Measurements from ENCODE around the gene IRX5. TPM values are rescaled to one million over a fixed set of nuclear protein-coding genes. Genes with fewer than 3 reads are reported as not detected.

The IRX5 gene
- total and polyA plus RNA-seq, 2 of the 8 experiments (the other 6 are each of a cell fraction or from before 2014, with no cell fraction given) = 0.48 to 0.56 TPM

- Histone ChIP-seq H4K5ac (ENCODE audit: insufficient read length, low read depth, low read length) (no peak overlapping the region), H3K56ac (replicated peaks; ENCODE audit: insufficient read length, low read depth, low read length) (no peak overlapping the region), H2BK12ac (ENCODE audit: low read depth, low read length) (no peak overlapping the region), H2BK5ac (ENCODE audit: low read depth, low read length) (no peak overlapping the region), H3K27ac (ENCODE audit: low read depth, low read length) (no peak overlapping the region), H4K91ac (replicated peaks; ENCODE audit: insufficient read length, low read length) (no peak overlapping the region), H3K4me1 (replicated peaks in 1 of 4; ENCODE audit: control insufficient read depth in 3 of 4, insufficient read depth in 4 of 4, low read length in 3 of 4) (0 out of 7 replicates have a peak, but pooled peaks cover 0 to 2% (median 0%) of the 10 kb centered on the region in 4 experiments), H4K20me1 (replicated peaks in 1 of 2; ENCODE audit: control insufficient read depth in 1 of 2, insufficient read depth in 2 of 2, low read length in 2 of 2) (no peaks in the 10 kb centered on the region), H2BK120ac (replicated peaks; ENCODE audit: low read depth, low read length) (no peak overlapping the region), H2AFZ (ENCODE audit: low read length) (no peak overlapping the region), H3K23ac (ENCODE audit: insufficient read length) (no peak overlapping the region), H2BK15ac (ENCODE audit: low read length) (no peak overlapping the region), H3K4me3 (ENCODE audit: extremely low read depth in 1 of 4, insufficient read depth in 2 of 4, low read depth in 3 of 4, low read length in 4 of 4) (no peak overlapping the region), H4K8ac (ENCODE audit: extremely low read depth, insufficient read depth, low read length) (no peak overlapping the region), H3K18ac (ENCODE audit: extremely low read depth, low read length) (no peak overlapping the region), H3K14ac (ENCODE audit: insufficient read length) (no peak overlapping the region), H3K23me2 (ENCODE audit: low read depth, low read length) (no peaks in the 10 kb centered on the region), H3K79me1 (ENCODE audit: low read depth, low read length) (no peaks in the 10 kb centered on the region), H3K9me3 (ENCODE audit: insufficient read depth in 2 of 2, low read depth in 1 of 2, low read length in 1 of 2) (no peaks in the 10 kb centered on the region), H3K79me2 (ENCODE audit: control insufficient read depth in 1 of 2, insufficient read depth in 2 of 2, low read length in 2 of 2) (no peaks in the 10 kb centered on the region), H3K9ac (replicated peaks in 1 of 4; ENCODE audit: extremely low read depth in 1 of 4, low read depth in 3 of 4, low read length in 3 of 4) (no peak overlapping the region), H2BK20ac (ENCODE audit: low read length) (no peak overlapping the region), H2AK5ac (ENCODE audit: low read depth, low read length) (no peak overlapping the region), H3K4ac (replicated peaks; ENCODE audit: insufficient read length, low read depth, low read length) (no peak overlapping the region), H3K4me2 (ENCODE audit: insufficient read depth in 1 of 2, low read depth in 2 of 2, low read length in 2 of 2) (no peak overlapping the region), H3K36me3 (ENCODE audit: control insufficient read depth in 2 of 4, insufficient read depth in 4 of 4, low read length in 3 of 4) (no peaks in the 10 kb centered on the region), H3K27me3 (replicated peaks in 1 of 4; ENCODE audit: control insufficient read depth in 3 of 4, extremely low read depth in 1 of 4, insufficient read depth in 3 of 4, low read length in 3 of 4) (no peaks in the 10 kb centered on the region; a peak in 1 of 7 replicates)
- CTCF ChIA-PET (ENCODE audit: partially characterized antibody) = interaction anchor here (3.4 kb wide), 1 partner anchor 22 kb away, joined by 11 read pairs; no protein-coding TSS in a partner anchor
- WGBS, 2 experiments (ENCODE audit: extremely low coverage in 1 of 2, insufficient coverage in 1 of 2, insufficient read length in 1 of 2, insufficient replicate concordance in 2 of 2, low coverage in 1 of 2, low lambda C conversion rate in 2 of 2, missing lambda C conversion rate in 1 of 2) = 95% methylated on average over 5 of the region's 5 CpGs; no CpG with 5 or more reads in 1 of the 2 experiments
- TF ChIP-seq SP4 (IDR thresholded peaks at IDR 0.05; ENCODE audit: low read length) (no peak), TEAD4 (IDR thresholded peaks at IDR 0.05; ENCODE audit: low read depth, low read length) (no peak), SAP30 (IDR thresholded peaks at IDR 0.05; ENCODE audit: insufficient read depth, insufficient replicate concordance, low read length) (no peak), BACH1 (IDR thresholded peaks at IDR 0.05; ENCODE audit: low read length) (no peak), GTF2F1 (IDR thresholded peaks at IDR 0.05; ENCODE audit: borderline replicate concordance, low read depth, low read length) (no peak), TAF1 (IDR thresholded peaks at IDR 0.05; ENCODE audit: low read depth, low read length) (no peak), USF2 (IDR thresholded peaks at IDR 0.05; ENCODE audit: low read length) (no peak), RAD21 (IDR thresholded peaks at IDR 0.05 in 1 of 2, conservative IDR thresholded peaks at IDR 0.05 in 1 of 2; ENCODE audit: low read depth in 2 of 2, low read length in 2 of 2) (no peak), RFX5 (IDR thresholded peaks at IDR 0.05; ENCODE audit: borderline replicate concordance, low read depth, low read length) (no peak)
- POLR2A ChIA-PET (ENCODE audit: partially characterized antibody) = no interaction called here
- DNase-seq (ENCODE audit: low read depth in 1 of 2, low spot score in 2 of 2) (no peak), FAIRE-seq (no peak)
Measured at GRCh38 chr16:54980821-54981220, 50.2 kb downstream of the IRX5 start.

Data from H1 (cell line).